Measurements from ENCODE around the gene ZNF358. TPM values are rescaled to one million over a fixed set of nuclear protein-coding genes. Genes with fewer than 3 reads are reported as not detected.
A peak's percentile ranks its signal among the peaks of the same experiment; 100 is the strongest.

The ZNF358 gene
- total and polyA plus RNA-seq, 2 donors (not counting 1 experiment from before 2014, with no cell fraction given) = 16.7 to 26.8 TPM

- Histone ChIP-seq H3K4me1 (ENCODE audit: control insufficient read depth, extremely low read depth, insufficient read depth, low read length) (peaks cover 2% of the 10 kb centered on the region), H3K9ac (ENCODE audit: insufficient read depth, low read length) (no peak overlapping the region), H3K4me3 (replicated peaks in 1 of 4; ENCODE audit: control extremely low read depth in 1 of 4, insufficient read depth in 1 of 4, low read depth in 3 of 4, low read length in 4 of 4) (no peak overlapping the region), H3K4me2 (ENCODE audit: extremely low read depth, insufficient read depth, low read length) (no peak overlapping the region), H2AFZ (ENCODE audit: low read length) (no peak overlapping the region), H3K9me3 (ENCODE audit: control insufficient read depth, insufficient read depth, low read depth, low read length) (no peaks in the 10 kb centered on the region), H4K20me1 (ENCODE audit: control insufficient read depth, extremely low read depth, insufficient read depth, low read length) (no peaks in the 10 kb centered on the region), H3K79me2 (ENCODE audit: control insufficient read depth, insufficient read depth, low read length) (no peaks in the 10 kb centered on the region), H3K27ac (ENCODE audit: insufficient read depth, low read length) (no peak overlapping the region), H3K36me3 (ENCODE audit: control insufficient read depth, insufficient read depth, low read length) (no peaks in the 10 kb centered on the region), H3K27me3 (ENCODE audit: control insufficient read depth, insufficient read depth, low read length) (no peaks in the 10 kb centered on the region)
- TF ChIP-seq EZH2 (IDR thresholded peaks at IDR 0.05; ENCODE audit: low read length, missing control alignments) (no peak), CTCF (conservative IDR thresholded peaks at IDR 0.05 in 1 of 2, IDR thresholded peaks at IDR 0.05 in 1 of 2; ENCODE audit: low read depth in 1 of 2, low read length in 2 of 2) (no peak)
- no peak for DNase-seq (ENCODE audit: low read depth in 2 of 2)
These were observed 10.1 kb upstream of the ZNF358 start for GRCh38 chr19:7505682-7506384.

- H3K4me3 ChIP-seq (replicated peaks in 1 of 4; ENCODE audit: control extremely low read depth in 1 of 4, insufficient read depth in 1 of 4, low read depth in 3 of 4, low read length in 4 of 4) = no peak overlapping the region
- H3K9me3 ChIP-seq (ENCODE audit: control insufficient read depth, insufficient read depth, low read depth, low read length) = no peaks in the 10 kb centered on the region
- H3K9ac ChIP-seq (ENCODE audit: insufficient read depth, low read length) = no peak overlapping the region
- no peaks in the 10 kb centered on the region for H3K27me3 ChIP-seq (ENCODE audit: control insufficient read depth, insufficient read depth, low read length)
- peaks cover 2% of the 10 kb centered on the region for H3K4me1 ChIP-seq (ENCODE audit: control insufficient read depth, extremely low read depth, insufficient read depth, low read length)
- H3K79me2 ChIP-seq (ENCODE audit: control insufficient read depth, insufficient read depth, low read length) = no peaks in the 10 kb centered on the region
- DNase-seq (ENCODE audit: low read depth in 2 of 2) = peak; percentile 75 to 88
- no peak overlapping the region for H3K27ac ChIP-seq (ENCODE audit: insufficient read depth, low read length)
- no peaks in the 10 kb centered on the region for H4K20me1 ChIP-seq (ENCODE audit: control insufficient read depth, extremely low read depth, insufficient read depth, low read length)
- no peak overlapping the region for H3K4me2 ChIP-seq (ENCODE audit: extremely low read depth, insufficient read depth, low read length)
- no peaks in the 10 kb centered on the region for H3K36me3 ChIP-seq (ENCODE audit: control insufficient read depth, insufficient read depth, low read length)
- H2AFZ ChIP-seq (ENCODE audit: low read length) = no peak overlapping the region
- no peak for TF ChIP-seq EZH2 (IDR thresholded peaks at IDR 0.05; ENCODE audit: low read length, missing control alignments)
- TF ChIP-seq CTCF (conservative IDR thresholded peaks at IDR 0.05 in 1 of 2, IDR thresholded peaks at IDR 0.05 in 1 of 2; ENCODE audit: low read depth in 1 of 2, low read length in 2 of 2) = no peak
These were observed 9.2 kb upstream of the ZNF358 start for GRCh38 chr19:7506385-7507328.

- no peak overlapping the region for H3K27ac ChIP-seq (ENCODE audit: insufficient read depth, low read length)
- peak; percentile 82 to 85 for DNase-seq (ENCODE audit: low read depth in 2 of 2)
- no peak overlapping the region for H3K9ac ChIP-seq (ENCODE audit: insufficient read depth, low read length)
- H3K9me3 ChIP-seq (ENCODE audit: control insufficient read depth, insufficient read depth, low read depth, low read length) = no peaks in the 10 kb centered on the region
- no peaks in the 10 kb centered on the region for H4K20me1 ChIP-seq (ENCODE audit: control insufficient read depth, extremely low read depth, insufficient read depth, low read length)
- H2AFZ ChIP-seq (ENCODE audit: low read length) = no peak overlapping the region
- peak overlapping the region; percentile 25 for H3K4me2 ChIP-seq (ENCODE audit: extremely low read depth, insufficient read depth, low read length)
- no peaks in the 10 kb centered on the region for H3K79me2 ChIP-seq (ENCODE audit: control insufficient read depth, insufficient read depth, low read length)
- no peaks in the 10 kb centered on the region for H3K27me3 ChIP-seq (ENCODE audit: control insufficient read depth, insufficient read depth, low read length)
- peaks cover 2% of the 10 kb centered on the region for H3K4me1 ChIP-seq (ENCODE audit: control insufficient read depth, extremely low read depth, insufficient read depth, low read length)
- TF ChIP-seq CTCF (conservative IDR thresholded peaks at IDR 0.05 in 1 of 2, IDR thresholded peaks at IDR 0.05 in 1 of 2; ENCODE audit: low read depth in 1 of 2, low read length in 2 of 2) = no peak
- TF ChIP-seq EZH2 (IDR thresholded peaks at IDR 0.05; ENCODE audit: low read length, missing control alignments) = no peak
- no peaks in the 10 kb centered on the region for H3K36me3 ChIP-seq (ENCODE audit: control insufficient read depth, insufficient read depth, low read length)
- no peak overlapping the region for H3K4me3 ChIP-seq (replicated peaks in 1 of 4; ENCODE audit: control extremely low read depth in 1 of 4, insufficient read depth in 1 of 4, low read depth in 3 of 4, low read length in 4 of 4)
These were observed 8.0 kb upstream of the ZNF358 start for GRCh38 chr19:7507884-7508283.

Data from fibroblast of lung (primary cell).